ENCODE measurements around the gene CLBA1. TPM values are rescaled to one million over a fixed set of nuclear protein-coding genes. Genes with fewer than 3 reads are reported as not detected.
A peak's percentile ranks its signal among the peaks of the same experiment; 100 is the strongest.

CLBA1 gene
- total RNA-seq, 6 experiments from 2014 or later = 1.5 to 3.3 (median 2.5) TPM

DNA sequence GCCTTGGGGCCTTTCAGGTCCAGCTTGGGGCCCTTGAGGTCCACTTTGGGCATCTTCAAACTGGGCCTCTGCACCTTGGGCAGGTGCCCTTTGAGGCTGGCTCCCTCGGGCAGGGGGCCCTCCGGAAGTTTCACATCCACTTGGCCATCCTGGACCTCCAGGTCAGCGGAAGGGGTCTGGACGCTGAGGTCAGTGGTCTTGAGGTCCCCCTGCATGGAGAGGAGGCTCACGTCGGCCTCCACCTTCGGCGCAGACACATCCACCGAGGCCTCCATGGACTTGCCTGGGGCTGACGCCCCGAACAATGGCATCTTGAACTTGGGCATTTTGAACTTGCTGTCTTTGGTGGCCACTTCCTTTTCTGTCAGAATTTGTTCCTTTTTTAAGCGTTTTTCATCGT lies 32.5 kb upstream of the CLBA1 start:
- Histone ChIP-seq H3K4me3 (no peak overlapping the region), H3K4me1 (no peaks in the 10 kb centered on the region), H3K36me3 (no peaks in the 10 kb centered on the region), H3K27me3 (peaks cover 0 to 8% of the 10 kb centered on the region in 2 donors), H3K27ac (no peak overlapping the region), H3K9me3 (no peaks in the 10 kb centered on the region)
- no peak for ATAC-seq
- TF ChIP-seq POLR2A (IDR thresholded peaks at IDR 0.05) = no peak
- TF ChIP-seq, protein P1, sequence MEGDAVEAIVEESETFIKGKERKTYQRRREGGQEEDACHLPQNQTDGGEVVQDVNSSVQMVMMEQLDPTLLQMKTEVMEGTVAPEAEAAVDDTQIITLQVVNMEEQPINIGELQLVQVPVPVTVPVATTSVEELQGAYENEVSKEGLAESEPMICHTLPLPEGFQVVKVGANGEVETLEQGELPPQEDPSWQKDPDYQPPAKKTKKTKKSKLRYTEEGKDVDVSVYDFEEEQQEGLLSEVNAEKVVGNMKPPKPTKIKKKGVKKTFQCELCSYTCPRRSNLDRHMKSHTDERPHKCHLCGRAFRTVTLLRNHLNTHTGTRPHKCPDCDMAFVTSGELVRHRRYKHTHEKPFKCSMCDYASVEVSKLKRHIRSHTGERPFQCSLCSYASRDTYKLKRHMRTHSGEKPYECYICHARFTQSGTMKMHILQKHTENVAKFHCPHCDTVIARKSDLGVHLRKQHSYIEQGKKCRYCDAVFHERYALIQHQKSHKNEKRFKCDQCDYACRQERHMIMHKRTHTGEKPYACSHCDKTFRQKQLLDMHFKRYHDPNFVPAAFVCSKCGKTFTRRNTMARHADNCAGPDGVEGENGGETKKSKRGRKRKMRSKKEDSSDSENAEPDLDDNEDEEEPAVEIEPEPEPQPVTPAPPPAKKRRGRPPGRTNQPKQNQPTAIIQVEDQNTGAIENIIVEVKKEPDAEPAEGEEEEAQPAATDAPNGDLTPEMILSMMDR (IDR thresholded peaks at IDR 0.05) = no peak
- peak in 1 of 3 donors; percentile 40 for DNase-seq
- WGBS (ENCODE audit: insufficient coverage, low coverage, low lambda C conversion rate, missing lambda C conversion rate) = 70% methylated on average over 5 of the region's 13 CpGs
- intact Hi-C loops (cut with DNase I) = no loop called here

DNA sequence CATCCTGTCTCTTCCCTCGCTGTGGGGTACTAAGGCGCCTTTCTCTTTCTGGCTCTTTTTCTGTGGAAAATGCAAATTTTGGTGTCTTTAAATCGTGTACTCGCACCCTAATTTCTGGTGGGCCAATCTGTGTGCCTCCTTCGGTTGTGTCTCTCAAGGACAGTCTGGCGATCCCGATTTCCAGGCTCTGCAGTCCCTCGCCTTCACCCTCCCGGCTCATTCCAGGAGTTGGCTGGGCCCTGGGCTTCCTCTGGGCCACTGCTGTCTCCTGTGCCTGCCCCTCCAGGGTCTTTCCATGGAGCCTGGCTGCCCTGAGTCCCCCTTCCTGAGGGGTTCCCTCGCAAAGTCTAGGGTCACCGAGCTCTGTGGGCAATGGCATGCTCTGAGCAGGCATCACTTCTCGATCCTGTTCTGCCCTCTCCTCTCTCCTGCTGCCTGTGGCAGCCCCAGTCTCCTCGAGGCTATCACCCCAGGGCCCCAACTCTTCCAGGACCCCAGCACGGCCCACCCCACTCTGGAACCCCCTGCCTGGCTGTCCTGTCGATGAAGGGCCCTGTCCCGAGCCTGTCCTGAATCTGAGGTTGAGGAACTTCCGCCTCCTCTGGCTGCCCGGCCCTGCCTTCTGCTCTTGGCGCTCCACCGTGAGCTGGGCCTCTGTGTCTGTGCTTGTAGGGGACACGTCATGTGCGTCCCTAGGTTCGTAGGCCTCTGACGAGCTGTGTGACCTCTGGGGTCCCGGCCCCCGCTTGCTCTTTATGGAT lies 31.5 kb upstream of the CLBA1 start:
- no peaks in the 10 kb centered on the region for H3K9me3 ChIP-seq
- no peaks in the 10 kb centered on the region for H3K4me1 ChIP-seq
- 73% methylated on average over 18 of the region's 26 CpGs for whole genome bisulfite sequencing (ENCODE audit: insufficient coverage, low coverage, low lambda C conversion rate, missing lambda C conversion rate)
- no peak overlapping the region for H3K4me3 ChIP-seq
- ATAC-seq (no peak), DNase-seq (peak in 2 of 3 donors; percentile 18 to 43)
- no peaks in the 10 kb centered on the region for H3K36me3 ChIP-seq
- no peak for TF ChIP-seq POLR2A (IDR thresholded peaks at IDR 0.05)
- TF ChIP-seq, protein P1 (IDR thresholded peaks at IDR 0.05) = no peak
- no peak overlapping the region for H3K27ac ChIP-seq
- intact Hi-C loops (cut with DNase I) = no loop called here
- H3K27me3 ChIP-seq = peaks cover 0 to 8% of the 10 kb centered on the region in 2 donors

GRCh38 chr14:104954746-104955395 lies 30.7 kb upstream of the CLBA1 start:
- H3K9me3 ChIP-seq = no peaks in the 10 kb centered on the region
- H3K27me3 ChIP-seq = peaks cover 0 to 8% of the 10 kb centered on the region in 2 donors
- TF ChIP-seq, protein P1 (IDR thresholded peaks at IDR 0.05) = no peak
- TF ChIP-seq POLR2A (IDR thresholded peaks at IDR 0.05) = no peak
- H3K27ac ChIP-seq = no peak overlapping the region
- H3K4me1 ChIP-seq = no peaks in the 10 kb centered on the region
- peak in 1 of 3 donors; percentile 10 for DNase-seq
- no peak overlapping the region for H3K4me3 ChIP-seq
- 47% methylated on average over 3 of the region's 13 CpGs for WGBS (ENCODE audit: insufficient coverage, low coverage, low lambda C conversion rate, missing lambda C conversion rate)
- no peaks in the 10 kb centered on the region for H3K36me3 ChIP-seq
- intact Hi-C loops (cut with DNase I) = no loop called here
- ATAC-seq = peak in 1 of 4 donors; percentile 23

- no peaks in the 10 kb centered on the region for H3K9me3 ChIP-seq
- no peak overlapping the region for H3K4me3 ChIP-seq
- H3K4me1 ChIP-seq = no peaks in the 10 kb centered on the region
- H3K36me3 ChIP-seq = no peaks in the 10 kb centered on the region
- no peak for TF ChIP-seq POLR2A (IDR thresholded peaks at IDR 0.05)
- TF ChIP-seq, protein P1 (IDR thresholded peaks at IDR 0.05) = no peak
- ATAC-seq = no peak
- H3K27ac ChIP-seq = no peak overlapping the region
- WGBS (ENCODE audit: insufficient coverage, low coverage, low lambda C conversion rate, missing lambda C conversion rate) = no CpG with 5 or more reads among the region's 3 CpGs
- intact Hi-C loops (cut with DNase I) = no loop called here
- DNase-seq = no peak
- H3K27me3 ChIP-seq = peaks cover 0 to 8% of the 10 kb centered on the region in 2 donors
These were observed 30.2 kb upstream of the CLBA1 start for GRCh38 chr14:104955396-104955770.
